Osteocyte (in vitro differentiated cells): ENCODE results near the gene TMEM145. TPM values are rescaled to one million over a fixed set of nuclear protein-coding genes. Genes with fewer than 3 reads are reported as not detected.

Experiments
- DNase-seq: peaks from one replicate; pipeline ENCODE4 v3.0.0; 2021; ENCODE audit warnings: mixed read lengths; ENCODE audit not compliant: unreplicated experiment; ENCODE audit errors: extremely low spot score
- H3K27ac Mint-ChIP-seq: one replicate; pipeline ENCODE4 v1.8.0; 2021; ENCODE audit warnings: mild to moderate bottlenecking, mixed read lengths; ENCODE audit not compliant: unreplicated experiment
- H3K27me3 Mint-ChIP-seq: one replicate; pipeline ENCODE4 v1.8.0; 2021; ENCODE audit warnings: mixed read lengths; ENCODE audit not compliant: unreplicated experiment
- H3K36me3 Mint-ChIP-seq: one replicate; pipeline ENCODE4 v1.8.0; 2021; ENCODE audit warnings: mixed read lengths; ENCODE audit not compliant: unreplicated experiment
- H3K4me1 Mint-ChIP-seq: one replicate; pipeline ENCODE4 v1.8.0; 2021; ENCODE audit warnings: mixed read lengths; ENCODE audit not compliant: unreplicated experiment
- H3K4me3 Mint-ChIP-seq: one replicate; pipeline ENCODE4 v1.8.0; 2021; ENCODE audit warnings: mild to moderate bottlenecking, moderate library complexity, mixed read lengths; ENCODE audit not compliant: unreplicated experiment
- H3K9me3 Mint-ChIP-seq: one replicate; pipeline ENCODE4 v1.8.0; 2021; ENCODE audit warnings: mixed read lengths; ENCODE audit not compliant: unreplicated experiment
- total RNA-seq: library from RNA; stranded (reverse); gene quantifications from 2 replicates; pipeline ENCODE4 v1.2.1, GENCODE V29; 2021
- TF ChIP-seq, protein P1 (sequence below): fragments of 200-600 bp; sonication (generic); IDR thresholded peaks from 2 replicates; pipeline ENCODE4 v1.5.0; 2021; ENCODE audit warnings: antibody characterized with exemption, mild to moderate bottlenecking, moderate library complexity

The TMEM145 gene
- total RNA-seq, 1 donor from 2014 or later: 0.78 TPM

DNA sequence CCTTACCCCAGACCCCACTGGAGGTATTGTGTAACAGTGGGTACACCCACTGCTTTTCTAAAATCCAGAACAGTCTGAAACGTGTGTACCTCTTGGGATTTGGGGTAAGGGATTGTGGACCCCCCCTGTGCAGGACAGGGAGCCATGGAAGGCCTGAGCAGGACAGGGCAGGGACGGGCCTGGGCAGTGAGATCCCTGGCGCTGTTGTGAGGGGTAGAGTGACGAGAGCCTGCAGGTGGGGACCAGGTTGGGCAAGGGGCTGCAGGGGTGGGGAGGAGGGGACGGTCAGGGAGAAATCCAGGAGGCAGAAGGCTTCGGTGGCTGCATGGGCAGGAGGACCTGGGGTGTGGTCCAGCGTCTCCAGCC, 48.4 kb downstream of the TMEM145 start:
- Mint-ChIP-seq H3K27me3 (no peaks in the 10 kb centered on the region), H3K27ac (no peak overlapping the region), H3K4me3 (no peak overlapping the region), H3K36me3 (peaks cover 35% of the 10 kb centered on the region), H3K9me3 (no peaks in the 10 kb centered on the region), H3K4me1 (peaks cover 10% of the 10 kb centered on the region)
- no peak for DNase-seq
- TF ChIP-seq, protein P1, sequence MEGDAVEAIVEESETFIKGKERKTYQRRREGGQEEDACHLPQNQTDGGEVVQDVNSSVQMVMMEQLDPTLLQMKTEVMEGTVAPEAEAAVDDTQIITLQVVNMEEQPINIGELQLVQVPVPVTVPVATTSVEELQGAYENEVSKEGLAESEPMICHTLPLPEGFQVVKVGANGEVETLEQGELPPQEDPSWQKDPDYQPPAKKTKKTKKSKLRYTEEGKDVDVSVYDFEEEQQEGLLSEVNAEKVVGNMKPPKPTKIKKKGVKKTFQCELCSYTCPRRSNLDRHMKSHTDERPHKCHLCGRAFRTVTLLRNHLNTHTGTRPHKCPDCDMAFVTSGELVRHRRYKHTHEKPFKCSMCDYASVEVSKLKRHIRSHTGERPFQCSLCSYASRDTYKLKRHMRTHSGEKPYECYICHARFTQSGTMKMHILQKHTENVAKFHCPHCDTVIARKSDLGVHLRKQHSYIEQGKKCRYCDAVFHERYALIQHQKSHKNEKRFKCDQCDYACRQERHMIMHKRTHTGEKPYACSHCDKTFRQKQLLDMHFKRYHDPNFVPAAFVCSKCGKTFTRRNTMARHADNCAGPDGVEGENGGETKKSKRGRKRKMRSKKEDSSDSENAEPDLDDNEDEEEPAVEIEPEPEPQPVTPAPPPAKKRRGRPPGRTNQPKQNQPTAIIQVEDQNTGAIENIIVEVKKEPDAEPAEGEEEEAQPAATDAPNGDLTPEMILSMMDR: no peak

DNA sequence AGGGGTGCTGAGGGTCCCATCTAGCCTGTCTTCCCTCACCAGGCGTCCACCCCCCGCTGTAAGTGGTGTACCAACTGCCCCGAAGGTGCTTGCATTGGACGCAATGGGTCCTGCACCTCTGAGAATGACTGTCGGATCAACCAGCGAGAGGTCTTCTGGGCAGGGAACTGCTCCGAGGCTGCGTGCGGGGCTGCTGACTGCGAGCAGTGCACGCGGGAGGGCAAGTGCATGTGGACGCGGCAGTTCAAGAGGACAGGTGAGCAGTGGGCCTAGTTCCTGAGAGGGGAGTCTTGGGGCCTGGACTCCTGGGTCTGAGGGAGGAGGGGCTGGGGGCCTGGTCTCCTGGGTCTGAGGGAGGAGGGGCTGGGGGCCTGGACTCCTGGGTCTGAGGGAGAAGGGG, 49.2 kb downstream of the TMEM145 start:
- Mint-ChIP-seq H3K9me3 (no peaks in the 10 kb centered on the region), H3K4me1 (peaks cover 14% of the 10 kb centered on the region), H3K4me3 (no peak overlapping the region), H3K36me3 (peaks cover 35% of the 10 kb centered on the region), H3K27ac (no peak overlapping the region), H3K27me3 (no peaks in the 10 kb centered on the region)
- no peak for DNase-seq
- TF ChIP-seq, protein P1: no peak

DNA sequence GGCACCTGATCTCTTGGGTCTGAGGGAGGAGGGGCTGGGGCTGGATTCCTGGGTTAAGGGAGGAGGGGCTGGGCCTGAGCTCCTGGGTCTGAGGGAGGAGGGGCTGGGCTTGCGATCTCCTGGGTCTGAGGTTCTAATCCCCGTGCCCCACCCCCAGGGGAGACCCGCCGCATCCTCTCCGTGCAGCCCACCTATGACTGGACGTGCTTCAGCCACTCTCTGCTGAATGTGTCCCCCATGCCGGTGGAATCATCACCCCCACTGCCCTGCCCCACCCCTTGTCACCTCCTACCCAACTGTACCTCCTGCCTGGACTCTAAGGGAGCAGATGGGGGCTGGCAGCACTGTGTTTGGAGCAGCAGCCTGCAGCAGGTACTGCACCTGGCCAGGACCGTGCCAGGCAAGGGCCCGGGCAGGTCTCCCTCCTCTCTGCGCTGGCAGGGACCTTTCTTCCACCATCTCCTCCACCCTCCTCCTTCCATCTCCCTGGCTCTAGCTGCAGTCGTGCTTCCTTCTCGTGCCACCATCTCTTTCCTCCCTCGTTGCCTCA, 49.9 kb downstream of the TMEM145 start:
- TF ChIP-seq, protein P1: no peak
- Mint-ChIP-seq H3K27ac (no peak overlapping the region), H3K9me3 (no peaks in the 10 kb centered on the region), H3K27me3 (no peaks in the 10 kb centered on the region), H3K4me1 (peaks cover 14% of the 10 kb centered on the region), H3K36me3 (peaks cover 34% of the 10 kb centered on the region), H3K4me3 (no peak overlapping the region)
- no peak for DNase-seq

DNA sequence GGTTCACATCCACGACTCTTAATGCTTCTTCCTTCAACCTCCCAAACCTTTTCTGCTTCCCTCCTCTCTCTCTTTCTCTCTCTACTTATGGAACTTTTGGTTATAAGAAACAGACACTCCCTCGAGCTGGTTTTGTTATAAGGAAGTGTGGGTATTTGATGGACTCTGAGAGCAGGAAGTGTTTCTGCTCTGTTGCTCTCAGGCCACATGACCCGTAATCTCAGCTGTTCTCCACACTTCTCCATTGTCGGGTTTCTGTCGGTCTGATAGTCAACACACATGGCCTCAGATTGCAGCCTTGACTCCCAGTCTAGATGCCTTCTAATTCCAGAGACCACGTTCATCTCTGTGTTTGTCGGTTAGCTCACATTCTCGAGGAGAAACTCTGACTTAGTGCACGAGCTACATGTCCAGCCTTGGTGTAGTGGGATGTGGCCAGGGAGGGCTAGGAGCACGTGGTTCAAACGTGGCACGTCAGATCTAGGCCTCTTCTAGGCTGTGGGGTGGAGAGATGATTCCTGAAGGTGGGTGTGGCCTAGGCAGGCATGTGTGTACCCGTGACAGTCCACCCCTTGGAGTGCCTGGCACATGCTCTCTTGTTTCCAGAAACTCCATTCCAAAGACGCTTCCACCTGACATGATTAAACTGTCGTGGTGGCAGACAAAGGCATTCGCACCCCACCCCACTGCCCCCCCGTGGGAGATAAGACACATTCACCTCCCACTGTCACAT, 50.7 kb downstream of the TMEM145 start:
- Mint-ChIP-seq H3K27ac (no peak overlapping the region), H3K4me1 (peaks cover 14% of the 10 kb centered on the region), H3K36me3 (peaks cover 34% of the 10 kb centered on the region), H3K27me3 (no peaks in the 10 kb centered on the region), H3K9me3 (no peaks in the 10 kb centered on the region), H3K4me3 (no peak overlapping the region)
- no peak for DNase-seq
- TF ChIP-seq, protein P1: no peak

DNA sequence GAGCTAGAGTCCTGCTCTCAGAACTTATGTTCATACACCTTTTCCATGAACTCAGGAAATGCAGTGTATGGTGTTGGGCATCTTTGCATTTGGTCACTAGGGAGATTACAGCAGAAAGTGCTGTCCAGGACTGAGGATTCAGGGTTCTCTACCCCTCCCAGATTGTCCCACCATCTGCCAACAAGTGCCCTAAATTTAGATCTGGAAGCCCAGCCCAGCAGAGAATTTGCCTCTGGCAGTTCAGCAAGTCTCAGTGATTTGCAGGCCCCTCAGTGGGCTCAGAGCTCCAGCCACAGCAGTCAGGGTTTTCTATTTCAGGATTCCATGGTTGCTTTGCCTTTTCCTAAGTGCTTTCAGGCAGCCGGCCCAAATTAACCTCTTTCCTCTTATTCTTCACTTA, 53.6 kb downstream of the TMEM145 start:
- H3K27ac Mint-ChIP-seq: peak overlapping the region; percentile 16
- no peaks in the 10 kb centered on the region for H3K27me3 Mint-ChIP-seq
- DNase-seq: no peak
- peaks cover 16% of the 10 kb centered on the region for H3K4me1 Mint-ChIP-seq
- no peaks in the 10 kb centered on the region for H3K9me3 Mint-ChIP-seq
- no peak overlapping the region for H3K4me3 Mint-ChIP-seq
- TF ChIP-seq, protein P1: no peak
- H3K36me3 Mint-ChIP-seq: peaks cover 32% of the 10 kb centered on the region
